Measurements from ENCODE around the gene SEH1L. TPM values are rescaled to one million over a fixed set of nuclear protein-coding genes. Genes with fewer than 3 reads are reported as not detected.

The SEH1L gene
- total RNA-seq, 1 experiment from 2014 or later, result 61.2 TPM

DNA sequence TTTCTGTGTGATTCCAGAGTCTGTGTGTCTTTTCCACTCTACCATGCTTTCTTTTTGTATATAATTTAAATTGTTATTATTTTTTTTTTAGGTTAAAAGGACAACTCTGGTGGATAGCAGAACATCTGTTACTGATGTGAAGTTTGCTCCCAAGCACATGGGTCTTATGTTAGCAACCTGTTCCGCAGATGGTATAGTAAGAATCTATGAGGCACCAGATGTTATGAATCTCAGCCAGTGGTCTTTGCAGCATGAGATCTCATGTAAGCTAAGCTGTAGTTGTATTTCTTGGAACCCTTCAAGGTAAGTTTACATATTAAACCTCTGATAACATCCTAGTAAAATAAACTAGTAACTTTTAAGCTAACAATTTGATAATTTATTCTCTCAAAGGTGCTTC, 15.3 kb downstream of the SEH1L start:
- intact Hi-C loops (cut with micrococcal nuclease), result no loop called here
- H2AFZ ChIP-seq (ENCODE audit: low read length), result no peak overlapping the region

DNA sequence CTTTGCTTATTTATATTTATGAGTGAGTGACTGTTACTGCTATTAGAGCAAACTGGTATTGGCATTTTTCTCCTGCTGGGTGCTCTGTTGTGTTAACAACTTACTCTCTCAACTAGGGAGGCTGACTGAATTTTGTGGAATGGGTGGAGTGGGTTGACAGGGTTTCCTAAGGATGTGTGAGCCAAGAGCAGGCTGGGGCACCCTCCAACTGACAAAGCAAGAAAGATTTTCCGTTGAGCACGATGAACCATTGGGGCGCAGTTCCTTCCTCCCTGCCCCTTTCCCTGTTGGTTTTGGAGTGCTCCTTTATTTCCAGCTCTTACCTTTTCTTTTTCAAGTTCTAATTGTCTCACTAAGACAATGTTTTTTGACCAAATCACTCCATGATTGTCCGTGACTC, 20.3 kb downstream of the SEH1L start:
- Histone ChIP-seq H3K27me3 (ENCODE audit: low read length) (no peaks in the 10 kb centered on the region), H3K4me3 (ENCODE audit: low read length) (no peak overlapping the region), H3K9me2 (replicated peaks; ENCODE audit: low read length) (no peaks in the 10 kb centered on the region), H3F3A (ENCODE audit: low read length, unreplicated experiment) (no peaks in the 10 kb centered on the region), H4K20me1 (ENCODE audit: low read length) (no peaks in the 10 kb centered on the region), H3K27ac (ENCODE audit: low read length) (no peak overlapping the region), H3K9me3 (ENCODE audit: low read length) (no peaks in the 10 kb centered on the region), H2AFZ (ENCODE audit: low read length) (no peak overlapping the region), H3K79me2 (ENCODE audit: low read length) (0 out of 2 replicates have a peak, but pooled peaks cover 4% of the 10 kb centered on the region), H3K4me1 (ENCODE audit: insufficient read depth, low read length) (no peaks in the 10 kb centered on the region), H3K9ac (ENCODE audit: low read length) (no peak overlapping the region), H3K36me3 (ENCODE audit: low read depth, low read length) (peaks cover 64% of the 10 kb centered on the region), H3K4me2 (ENCODE audit: low read length) (no peak overlapping the region)
- CTCF ChIA-PET, result no interaction called here
- intact Hi-C loops (cut with micrococcal nuclease), result no loop called here
- ATAC-seq, result no peak
- DNase-seq, result no peak
- POLR2A ChIA-PET (ENCODE audit: unreplicated experiment), result no interaction called here
- TF ChIP-seq, protein P1, sequence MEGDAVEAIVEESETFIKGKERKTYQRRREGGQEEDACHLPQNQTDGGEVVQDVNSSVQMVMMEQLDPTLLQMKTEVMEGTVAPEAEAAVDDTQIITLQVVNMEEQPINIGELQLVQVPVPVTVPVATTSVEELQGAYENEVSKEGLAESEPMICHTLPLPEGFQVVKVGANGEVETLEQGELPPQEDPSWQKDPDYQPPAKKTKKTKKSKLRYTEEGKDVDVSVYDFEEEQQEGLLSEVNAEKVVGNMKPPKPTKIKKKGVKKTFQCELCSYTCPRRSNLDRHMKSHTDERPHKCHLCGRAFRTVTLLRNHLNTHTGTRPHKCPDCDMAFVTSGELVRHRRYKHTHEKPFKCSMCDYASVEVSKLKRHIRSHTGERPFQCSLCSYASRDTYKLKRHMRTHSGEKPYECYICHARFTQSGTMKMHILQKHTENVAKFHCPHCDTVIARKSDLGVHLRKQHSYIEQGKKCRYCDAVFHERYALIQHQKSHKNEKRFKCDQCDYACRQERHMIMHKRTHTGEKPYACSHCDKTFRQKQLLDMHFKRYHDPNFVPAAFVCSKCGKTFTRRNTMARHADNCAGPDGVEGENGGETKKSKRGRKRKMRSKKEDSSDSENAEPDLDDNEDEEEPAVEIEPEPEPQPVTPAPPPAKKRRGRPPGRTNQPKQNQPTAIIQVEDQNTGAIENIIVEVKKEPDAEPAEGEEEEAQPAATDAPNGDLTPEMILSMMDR (conservative IDR thresholded peaks at IDR 0.05; ENCODE audit: low read depth, low read length), result no peak
- TF ChIP-seq EZH2 (IDR thresholded peaks at IDR 0.05; ENCODE audit: low read length, unreplicated experiment) (no peak), EZH2phosphoT487 (IDR thresholded peaks at IDR 0.05; ENCODE audit: borderline replicate concordance, low read length) (no peak)
- BruUV-seq (replicated peaks), result no TSS peak

More for the DNA sequence above, 15.3 kb downstream of the SEH1L start:
- ATAC-seq, result no peak
- Histone ChIP-seq H3K9me2 (replicated peaks; ENCODE audit: low read length) (no peaks in the 10 kb centered on the region), H3K27me3 (ENCODE audit: low read length) (no peaks in the 10 kb centered on the region), H3K4me3 (ENCODE audit: low read length) (no peak overlapping the region), H3K27ac (ENCODE audit: low read length) (no peak overlapping the region), H3F3A (ENCODE audit: low read length, unreplicated experiment) (no peaks in the 10 kb centered on the region), H3K79me2 (ENCODE audit: low read length) (peaks cover 39% of the 10 kb centered on the region), H4K20me1 (ENCODE audit: low read length) (peaks cover 7% of the 10 kb centered on the region; the same call in 1 of the 2 replicates), H3K9ac (ENCODE audit: low read length) (no peak overlapping the region), H3K4me1 (ENCODE audit: insufficient read depth, low read length) (no peaks in the 10 kb centered on the region), H3K9me3 (ENCODE audit: low read length) (no peaks in the 10 kb centered on the region), H3K36me3 (ENCODE audit: low read depth, low read length) (peaks cover 56% of the 10 kb centered on the region), H3K4me2 (ENCODE audit: low read length) (no peak overlapping the region)
- no peak for DNase-seq
- ChIA-PET CTCF (no interaction called here), POLR2A (ENCODE audit: unreplicated experiment) (interaction anchor here (0.6 kb wide), 1 partner anchor 12 kb away, joined by 3 read pairs; no protein-coding TSS in a partner anchor)
- TF ChIP-seq EZH2 (IDR thresholded peaks at IDR 0.05; ENCODE audit: low read length, unreplicated experiment) (no peak), EZH2phosphoT487 (IDR thresholded peaks at IDR 0.05; ENCODE audit: borderline replicate concordance, low read length) (no peak)
- TF ChIP-seq, protein P1 (conservative IDR thresholded peaks at IDR 0.05; ENCODE audit: low read depth, low read length), result no peak
- BruUV-seq (replicated peaks), result no TSS peak

DNA sequence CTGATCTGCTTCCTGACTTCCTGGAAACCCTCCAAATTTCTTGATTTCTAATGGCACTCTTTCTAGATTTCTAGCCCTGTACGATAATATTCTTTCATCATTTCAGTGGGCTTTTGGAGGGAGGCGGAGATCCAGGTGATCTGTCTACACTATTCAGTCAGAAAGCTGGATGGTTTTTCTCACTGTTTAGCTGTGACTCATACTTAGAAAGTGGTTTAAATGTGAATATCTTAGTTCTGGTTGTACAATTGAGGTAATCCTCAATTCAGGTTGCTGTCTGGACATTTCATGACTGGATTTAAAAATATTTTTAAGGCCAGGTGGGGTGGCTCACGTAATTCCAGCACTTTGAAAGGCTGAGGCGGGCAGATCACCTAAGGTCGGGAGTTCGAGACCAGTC, 20.8 kb downstream of the SEH1L start:
- Histone ChIP-seq H4K20me1 (ENCODE audit: low read length) (no peaks in the 10 kb centered on the region), H3K27me3 (ENCODE audit: low read length) (no peaks in the 10 kb centered on the region), H3K27ac (ENCODE audit: low read length) (no peak overlapping the region), H3K36me3 (ENCODE audit: low read depth, low read length) (peaks cover 61% of the 10 kb centered on the region), H3F3A (ENCODE audit: low read length, unreplicated experiment) (no peaks in the 10 kb centered on the region), H3K4me3 (ENCODE audit: low read length) (no peak overlapping the region), H3K4me2 (ENCODE audit: low read length) (no peak overlapping the region), H3K79me2 (ENCODE audit: low read length) (0 out of 2 replicates have a peak, but pooled peaks cover 4% of the 10 kb centered on the region), H3K4me1 (ENCODE audit: insufficient read depth, low read length) (no peaks in the 10 kb centered on the region), H3K9me2 (replicated peaks; ENCODE audit: low read length) (no peaks in the 10 kb centered on the region), H2AFZ (ENCODE audit: low read length) (no peak overlapping the region), H3K9me3 (ENCODE audit: low read length) (no peaks in the 10 kb centered on the region), H3K9ac (ENCODE audit: low read length) (no peak overlapping the region)
- TF ChIP-seq EZH2phosphoT487 (IDR thresholded peaks at IDR 0.05; ENCODE audit: borderline replicate concordance, low read length) (no peak), EZH2 (IDR thresholded peaks at IDR 0.05; ENCODE audit: low read length, unreplicated experiment) (no peak)
- TF ChIP-seq, protein P1 (conservative IDR thresholded peaks at IDR 0.05; ENCODE audit: low read depth, low read length), result no peak
- ChIA-PET POLR2A (ENCODE audit: unreplicated experiment) (no interaction called here), CTCF (no interaction called here)
- DNase-seq, result no peak
- intact Hi-C loops (cut with micrococcal nuclease), result no loop called here
- BruUV-seq (replicated peaks), result no TSS peak
- no peak for ATAC-seq

Data from PC-3 (cell line).